T-cell (primary cell): Measurements from ENCODE around the gene GRM7. TPM values are rescaled to one million over a fixed set of nuclear protein-coding genes. Genes with fewer than 3 reads are reported as not detected.

Source experiments
- ATAC-seq, 4 experiments: fragments of 200-7000 bp in 3 of 4; fragments of 150-1000 bp in 1 of 4; cut with Tn5 transposase; replicated peaks in 1 of 4; 1 replicate in 3 of 4; 2 replicates in 1 of 4; pipeline ENCODE4 v1.10.0; 2021; ENCODE audit warnings: moderate library complexity in 3 of 4, mild to moderate bottlenecking in 2 of 4, moderate number of reproducible peaks in 1 of 4
- CTCF ChIA-PET, 2 donors: fragments of 300-600 bp; sonication (Branson Sonifier 250); formaldehyde crosslinking; loops; one replicate each; lab custom pipeline; 2022; ENCODE audit warnings: antibody characterized with exemption in 2 of 2; lab: Charles Lee
- POLR2A ChIA-PET, 2 donors: fragments of 300-600 bp; sonication (Branson Sonifier 250); formaldehyde crosslinking; loops; one replicate each; lab custom pipeline; 2022; ENCODE audit warnings: antibody characterized with exemption in 2 of 2; lab: Charles Lee
- DNase-seq, 35 experiments: peaks; one replicate each; pipeline versions ENCODE4 v3.0.0 to v3.0.0-alpha.2; 2013 to 2023
- H3K27ac ChIP-seq: one replicate; pipeline ENCODE4 v1.5.1; 2013; ENCODE audit warnings: low read length
- H3K27me3 ChIP-seq, 2 experiments: replicated peaks in 1 of 2; 1 replicate in 1 of 2; 2 replicates in 1 of 2; pipeline versions ENCODE4 v1.6.1 to v1.7.0; 2013; ENCODE audit warnings: low read length in 1 of 2, mixed read lengths in 1 of 2; ENCODE audit not compliant: control insufficient read depth in 2 of 2, insufficient read depth in 2 of 2; ENCODE audit errors: extremely low read depth in 1 of 2
- H3K36me3 ChIP-seq, 2 donors: 1 replicate in 1 of 2; 2 replicates in 1 of 2; pipeline versions ENCODE4 v1.6.1 to v1.7.0; 2013; ENCODE audit warnings: low read length in 1 of 2; ENCODE audit not compliant: control insufficient read depth in 2 of 2, insufficient read depth in 1 of 2; ENCODE audit errors: extremely low read depth in 1 of 2
- H3K4me1 ChIP-seq, 2 experiments: 1 replicate in 1 of 2; 2 replicates in 1 of 2; pipeline versions ENCODE4 v1.6.1 to v1.7.0; 2013; ENCODE audit warnings: low read length in 2 of 2, mixed read lengths in 1 of 2; ENCODE audit not compliant: insufficient read depth in 2 of 2, control insufficient read depth in 1 of 2; ENCODE audit errors: extremely low read depth in 1 of 2
- H3K4me3 ChIP-seq, 2 donors: 1 replicate in 1 of 2; 2 replicates in 1 of 2; pipeline versions ENCODE4 v1.5.1 to v1.7.0; 2013; ENCODE audit warnings: mild to moderate bottlenecking in 2 of 2, low read length in 1 of 2, moderate library complexity in 1 of 2; ENCODE audit not compliant: control insufficient read depth in 1 of 2; ENCODE audit errors: extremely low read depth in 1 of 2
- H3K9me3 ChIP-seq: 2 replicates; pipeline ENCODE4 v1.7.0; 2013
- H3K27ac Mint-ChIP-seq, 2 donors: one replicate each; pipeline ENCODE4 v1.8.0; 2020 to 2021; ENCODE audit warnings: mild to moderate bottlenecking in 2 of 2, mixed read lengths in 2 of 2
- H3K27me3 Mint-ChIP-seq, 2 donors: one replicate each; pipeline ENCODE4 v1.8.0; 2021 to 2022; ENCODE audit warnings: mixed read lengths in 2 of 2
- H3K36me3 Mint-ChIP-seq: one replicate; pipeline ENCODE4 v1.8.0; 2021; ENCODE audit warnings: mixed read lengths
- H3K4me1 Mint-ChIP-seq, 3 donors: one replicate each; pipeline ENCODE4 v1.8.0; 2020 to 2022; ENCODE audit warnings: mixed read lengths in 3 of 3, mild to moderate bottlenecking in 1 of 3
- H3K4me3 Mint-ChIP-seq, 3 donors: one replicate each; pipeline ENCODE4 v1.8.0; 2020 to 2022; ENCODE audit warnings: mild to moderate bottlenecking in 3 of 3, mixed read lengths in 3 of 3, moderate library complexity in 3 of 3
- H3K9me3 Mint-ChIP-seq, 3 donors: one replicate each; pipeline ENCODE4 v1.8.0; 2020 to 2022; ENCODE audit warnings: mixed read lengths in 3 of 3
- WGBS: methylation state at CpG from one replicate; pipeline ENCODE4 v1.1.5; 2013; ENCODE audit warnings: missing lambda C conversion rate; ENCODE audit not compliant: insufficient coverage; 5-methylcytosine and 5-hydroxymethylcytosine counted together
- total RNA-seq, 35 experiments: library from RNA in 6 of 35; stranded (reverse) in 6 of 35; fragments of 120-200 nt in 1 of 35; gene quantifications; one replicate each; pipeline versions ENCODE4 v1.2.1 to v1.2.4 and lab custom pipeline; 2013 to 2026

GRM7 gene
- total RNA-seq (not detected), total RNA-seq (lab: John Stamatoyannopoulos, UW) (0 to 0.14 (median 0) reads per million in 29 experiments)
- not detected for total RNA-seq (2013)

DNA sequence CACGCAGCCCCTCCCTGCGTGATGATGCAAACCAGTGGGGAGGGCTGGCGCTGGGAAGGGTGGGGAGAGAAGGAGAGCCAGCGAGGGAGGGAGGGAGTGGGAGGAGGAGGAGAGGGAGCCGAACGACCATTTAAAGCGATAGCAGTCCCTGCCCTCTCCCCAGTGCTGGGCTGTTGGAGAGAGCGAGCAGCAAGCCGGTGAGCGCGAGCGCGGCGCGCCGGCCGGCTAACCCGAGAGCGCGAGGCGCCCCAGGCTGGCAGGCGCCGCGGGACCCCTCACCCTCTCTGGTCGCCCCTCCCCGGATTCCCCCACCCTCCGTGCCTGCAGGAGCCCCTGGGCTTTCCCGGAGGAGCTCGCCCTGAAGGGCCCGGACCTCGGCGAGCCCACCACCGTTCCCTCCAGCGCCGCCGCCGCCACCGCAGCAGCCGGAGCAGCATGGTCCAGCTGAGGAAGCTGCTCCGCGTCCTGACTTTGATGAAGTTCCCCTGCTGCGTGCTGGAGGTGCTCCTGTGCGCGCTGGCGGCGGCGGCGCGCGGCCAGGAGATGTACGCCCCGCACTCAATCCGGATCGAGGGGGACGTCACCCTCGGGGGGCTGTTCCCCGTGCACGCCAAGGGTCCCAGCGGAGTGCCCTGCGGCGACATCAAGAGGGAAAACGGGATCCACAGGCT, at the start of gene GRM7:
Gene GRM7, plus strand, starts transcription at position 162 of the 671 bp plus-strand sequence.
- H3K27me3 Mint-ChIP-seq: peaks cover 22 to 27% of the 10 kb centered on the region in 2 donors
- Histone ChIP-seq H3K4me1 (no peaks in the 10 kb centered on the region), H3K27ac (no peak within 1 kb of the TSS), H3K9me3 (no peaks in the 10 kb centered on the region), H3K27me3 (peaks cover 19 to 21% of the 10 kb centered on the region in 2 experiments), H3K4me3 (no peak within 1 kb of the TSS), H3K36me3 (no peaks in the 10 kb centered on the region)
- no peak within 1 kb of the TSS for H3K4me3 Mint-ChIP-seq
- 13% methylated on average over 60 of the region's 62 CpGs for WGBS
- no peak within 1 kb of the TSS for H3K27ac Mint-ChIP-seq
- peaks cover 0 to 8% (median 1%) of the 10 kb centered on the region in 3 donors for H3K9me3 Mint-ChIP-seq
- POLR2A ChIA-PET: no interaction called here
- H3K4me1 Mint-ChIP-seq: no peaks in the 10 kb centered on the region
- no peak for DNase-seq
- ATAC-seq: no peak
- CTCF ChIA-PET: no interaction called here
- H3K36me3 Mint-ChIP-seq: no peaks in the 10 kb centered on the region

DNA sequence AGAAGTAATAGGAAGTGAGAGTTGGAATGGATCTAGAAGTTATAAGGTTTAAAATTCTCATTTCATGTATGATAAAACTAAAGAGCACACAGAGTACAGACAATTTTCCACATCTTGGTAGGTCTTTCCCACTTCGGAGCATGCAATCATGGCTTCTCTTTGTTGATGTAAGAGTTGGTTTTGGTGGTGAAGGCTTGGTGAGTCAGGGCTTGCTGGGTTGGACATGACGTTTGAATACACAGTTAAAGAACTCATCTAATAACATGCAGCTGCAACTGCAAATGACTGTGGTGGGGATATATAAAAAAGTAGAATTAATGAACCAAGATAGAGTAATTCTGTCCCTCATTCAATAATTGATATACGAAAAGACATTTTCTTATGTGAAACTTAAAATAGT, 39.5 kb upstream of the GRM7 start:
- no peak overlapping the region for H3K27ac Mint-ChIP-seq
- Histone ChIP-seq H3K9me3 (no peaks in the 10 kb centered on the region), H3K27me3 (no peaks in the 10 kb centered on the region), H3K4me1 (no peaks in the 10 kb centered on the region), H3K4me3 (no peak overlapping the region), H3K27ac (no peak overlapping the region), H3K36me3 (no peaks in the 10 kb centered on the region)
- no CpG with 5 or more reads among the region's 3 CpGs for WGBS
- no peak for ATAC-seq
- H3K4me3 Mint-ChIP-seq: no peak overlapping the region
- CTCF ChIA-PET: no interaction called here
- H3K27me3 Mint-ChIP-seq: no peaks in the 10 kb centered on the region
- no peak for DNase-seq
- no peaks in the 10 kb centered on the region for H3K36me3 Mint-ChIP-seq
- no peaks in the 10 kb centered on the region for H3K4me1 Mint-ChIP-seq
- POLR2A ChIA-PET: no interaction called here
- H3K9me3 Mint-ChIP-seq: peaks cover 0 to 7% (median 4%) of the 10 kb centered on the region in 3 donors

DNA sequence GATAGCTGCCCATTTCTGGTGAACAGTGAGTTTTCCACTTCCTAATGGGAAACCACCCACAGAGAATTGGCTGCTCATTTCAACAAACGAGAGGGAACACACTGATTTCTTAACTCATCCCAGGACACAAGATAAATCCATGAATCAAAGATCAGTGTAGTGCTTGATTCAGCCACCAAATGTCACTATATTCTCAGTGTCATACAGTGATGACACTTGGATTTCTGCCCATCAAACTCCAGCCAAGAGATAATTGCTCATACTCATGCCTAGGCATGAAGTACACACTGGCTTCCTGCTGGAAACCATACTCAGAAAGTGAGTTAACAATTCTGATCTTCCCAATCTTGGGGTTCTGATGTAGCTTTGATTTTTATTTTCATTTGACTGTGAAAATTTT, 35.4 kb upstream of the GRM7 start:
- H3K4me1 Mint-ChIP-seq: no peaks in the 10 kb centered on the region
- ATAC-seq (no peak), DNase-seq (no peak)
- peaks cover 5 to 9% (median 7%) of the 10 kb centered on the region in 3 donors for H3K9me3 Mint-ChIP-seq
- H3K36me3 Mint-ChIP-seq: no peaks in the 10 kb centered on the region
- WGBS: 60% methylated on average over 1 of the region's 1 CpG
- ChIA-PET CTCF (no interaction called here), POLR2A (no interaction called here)
- no peak overlapping the region for H3K4me3 ChIP-seq
- H3K36me3 ChIP-seq: no peaks in the 10 kb centered on the region
- no peaks in the 10 kb centered on the region for H3K27me3 ChIP-seq
- no peak overlapping the region for H3K27ac Mint-ChIP-seq
- no peaks in the 10 kb centered on the region for H3K27me3 Mint-ChIP-seq
- H3K4me3 Mint-ChIP-seq: no peak overlapping the region
- no peaks in the 10 kb centered on the region for H3K4me1 ChIP-seq
- no peak overlapping the region for H3K27ac ChIP-seq
- no peaks in the 10 kb centered on the region for H3K9me3 ChIP-seq

DNA sequence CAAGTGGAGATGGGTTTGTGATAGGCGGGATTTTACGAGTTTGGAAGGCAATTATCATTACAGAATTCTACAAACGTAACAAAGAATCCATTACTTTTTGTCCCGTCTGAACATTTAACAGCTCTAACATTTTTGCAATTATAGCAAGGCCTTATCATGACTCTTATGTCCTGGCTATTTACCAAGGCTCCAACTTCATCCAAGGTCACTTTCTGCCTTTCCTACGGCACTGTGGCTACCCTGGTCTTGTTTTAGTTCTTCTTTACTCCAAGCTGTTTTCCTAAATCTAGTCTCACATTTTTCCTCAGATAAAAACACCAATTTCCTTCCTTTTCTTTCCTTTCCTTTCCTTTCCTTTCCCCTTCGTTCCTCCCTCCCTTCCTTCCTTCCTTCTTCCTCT, 33.5 kb upstream of the GRM7 start:
- no peak overlapping the region for H3K27ac ChIP-seq
- no peaks in the 10 kb centered on the region for H3K4me1 ChIP-seq
- 72% methylated on average over 4 of the region's 6 CpGs for WGBS
- Mint-ChIP-seq H3K36me3 (no peaks in the 10 kb centered on the region), H3K4me3 (no peak overlapping the region), H3K27me3 (no peaks in the 10 kb centered on the region), H3K4me1 (no peaks in the 10 kb centered on the region), H3K27ac (no peak overlapping the region), H3K9me3 (peaks cover 4 to 13% (median 5%) of the 10 kb centered on the region in 3 donors)
- CTCF ChIA-PET: no interaction called here
- POLR2A ChIA-PET: interaction anchor here in 1 of 2 donors (0.6 kb wide), 1 partner anchor 187 kb away, joined by 4 read pairs; no protein-coding TSS in a partner anchor
- H3K27me3 ChIP-seq: no peaks in the 10 kb centered on the region
- DNase-seq: no peak
- no peaks in the 10 kb centered on the region for H3K9me3 ChIP-seq
- no peaks in the 10 kb centered on the region for H3K36me3 ChIP-seq
- H3K4me3 ChIP-seq: no peak overlapping the region
- ATAC-seq: no peak

DNA sequence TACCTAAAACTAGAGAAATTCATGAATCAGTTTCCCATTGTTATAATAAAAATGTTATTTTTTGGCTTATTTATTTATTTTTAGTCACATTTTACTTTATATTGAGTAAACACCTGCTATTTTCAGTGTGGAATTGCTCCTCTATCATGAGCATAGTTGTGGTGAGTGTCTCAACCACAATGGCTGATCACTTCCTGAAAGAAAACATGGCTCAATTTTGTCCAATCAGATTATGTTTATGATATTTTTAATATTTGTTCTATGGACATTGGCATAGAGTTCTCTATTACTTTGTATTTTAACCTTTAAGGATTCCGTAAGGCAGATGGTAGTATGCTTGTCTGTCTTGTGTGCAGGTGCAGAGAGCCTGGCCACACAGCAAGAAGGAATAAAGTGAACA, 16.2 kb upstream of the GRM7 start:
- WGBS: 60% methylated on average over 1 of the region's 1 CpG
- POLR2A ChIA-PET: no interaction called here
- ATAC-seq: no peak

DNA sequence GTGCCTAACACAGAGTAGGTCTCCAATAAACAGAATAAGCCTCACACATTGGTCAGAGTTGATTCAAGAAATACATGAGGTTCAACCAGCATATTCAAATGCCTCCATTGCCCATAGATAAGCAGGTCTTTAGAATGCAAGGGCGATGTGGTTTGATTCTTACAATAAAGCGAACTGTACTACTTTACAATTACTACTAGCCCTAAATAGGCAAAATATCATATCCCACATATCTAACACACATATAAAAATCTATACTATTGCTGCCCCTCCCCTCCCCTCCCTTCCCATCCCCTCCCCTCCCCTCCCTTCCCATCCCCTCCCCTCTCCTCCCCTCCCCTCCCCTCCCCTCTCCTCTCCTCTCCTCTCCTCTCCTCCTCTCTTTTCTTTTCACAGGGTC, 6.7 kb upstream of the GRM7 start:
- Histone ChIP-seq H3K36me3 (no peaks in the 10 kb centered on the region), H3K9me3 (no peaks in the 10 kb centered on the region), H3K4me1 (no peaks in the 10 kb centered on the region), H3K27me3 (no peaks in the 10 kb centered on the region), H3K4me3 (no peak overlapping the region), H3K27ac (no peak overlapping the region)
- no peak for DNase-seq
- ChIA-PET CTCF (no interaction called here), POLR2A (no interaction called here)
- Mint-ChIP-seq H3K4me1 (no peaks in the 10 kb centered on the region), H3K27ac (no peak overlapping the region), H3K27me3 (peaks cover 0 to 4% of the 10 kb centered on the region in 2 donors), H3K9me3 (peaks cover 0 to 3% (median 0%) of the 10 kb centered on the region in 3 donors), H3K36me3 (no peaks in the 10 kb centered on the region), H3K4me3 (no peak overlapping the region)
- WGBS: no CpG with 5 or more reads among the region's 2 CpGs
- ATAC-seq: no peak

More for the DNA sequence above, 16.2 kb upstream of the GRM7 start:
- no peak for DNase-seq
- Mint-ChIP-seq H3K27ac (no peak overlapping the region), H3K27me3 (peaks cover 0 to 1% of the 10 kb centered on the region in 2 donors), H3K4me1 (no peaks in the 10 kb centered on the region), H3K9me3 (peaks cover 6 to 18% (median 7%) of the 10 kb centered on the region in 3 donors), H3K36me3 (no peaks in the 10 kb centered on the region), H3K4me3 (no peak overlapping the region)
- no peaks in the 10 kb centered on the region for H3K27me3 ChIP-seq
- CTCF ChIA-PET: no interaction called here
- H3K4me1 ChIP-seq: no peaks in the 10 kb centered on the region
- no peaks in the 10 kb centered on the region for H3K9me3 ChIP-seq
- H3K4me3 ChIP-seq: no peak overlapping the region
- H3K36me3 ChIP-seq: no peaks in the 10 kb centered on the region
- H3K27ac ChIP-seq: no peak overlapping the region
